Epithelial cell of esophagus (primary cell): ENCODE measurements around the gene TEX13A.
A peak's percentile ranks its signal among the peaks of the same experiment; 100 is the strongest.

Experiments used
- DNase-seq: peaks from one replicate; pipeline ENCODE4 v3.0.0; 2010; ENCODE audit warnings: low read depth
- H3K4me3 ChIP-seq: 2 replicates; pipeline ENCODE4 v1.5.1; 2011; ENCODE audit warnings: mild to moderate bottlenecking, low read length, control low read depth
- CTCF ChIP-seq: IDR thresholded peaks from 2 replicates; pipeline ENCODE4 v1.5.1; 2011; ENCODE audit warnings: low read depth, mild to moderate bottlenecking, low read length, control low read depth, inconsistent platforms; ENCODE audit not compliant: insufficient read depth; ENCODE audit errors: missing control alignments

The TEX13A gene

GRCh38 chrX:105219454-105220401 lies 766 bp downstream of the TEX13A start:
- TF ChIP-seq CTCF, result no peak
- H3K4me3 ChIP-seq, result no peak overlapping the region
- DNase-seq, result no peak

- TF ChIP-seq CTCF, result no peak
- DNase-seq, result peak; percentile 3
- no peak overlapping the region for H3K4me3 ChIP-seq
These were observed 9.4 kb downstream of the TEX13A start for GRCh38 chrX:105211066-105211575.

GRCh38 chrX:105210258-105210657 lies 10.2 kb downstream of the TEX13A start:
- TF ChIP-seq CTCF, result no peak
- no peak for DNase-seq
- H3K4me3 ChIP-seq, result no peak overlapping the region

GRCh38 chrX:105209406-105209805 lies 11.1 kb downstream of the TEX13A start:
- no peak overlapping the region for H3K4me3 ChIP-seq
- TF ChIP-seq CTCF, result no peak
- DNase-seq, result no peak

GRCh38 chrX:105191878-105192277 lies 28.6 kb downstream of the TEX13A start:
- DNase-seq, result peak; percentile 38
- TF ChIP-seq CTCF, result peak; percentile 67
- no peak overlapping the region for H3K4me3 ChIP-seq

- TF ChIP-seq CTCF, result peak; percentile 58
- DNase-seq, result peak; percentile 29
- H3K4me3 ChIP-seq, result no peak overlapping the region
These were observed 30.1 kb downstream of the TEX13A start for GRCh38 chrX:105190252-105190853.
